Liver (tissue), 9 donors: ENCODE results near the gene ENHO. TPM values are rescaled to one million over a fixed set of nuclear protein-coding genes. Genes with fewer than 3 reads are reported as not detected.
"Not testable (repeated sequence)": the region's sequence is repeated elsewhere in the genome, so short reads cannot be mapped to it uniquely, and the experiment has no call there.

Experiments
- DNase-seq: peaks from one replicate; pipeline ENCODE4 v3.0.0-alpha.2; 2017; ENCODE audit warnings: low spot score
- H3K27ac ChIP-seq, 2 donors: one replicate each; pipeline ENCODE4 v1.7.0; 2013; ENCODE audit warnings: inconsistent platforms in 2 of 2, low read length in 2 of 2, control low read depth in 1 of 2, low read depth in 1 of 2, mild to moderate bottlenecking in 1 of 2
- H3K27me3 ChIP-seq, 4 donors: one replicate each; pipeline versions ENCODE4 v1.6.1 to v1.7.0; 2013; ENCODE audit warnings: low read length in 3 of 4, inconsistent platforms in 1 of 4, mild to moderate bottlenecking in 1 of 4, moderate library complexity in 1 of 4; ENCODE audit not compliant: control insufficient read depth in 4 of 4, insufficient read depth in 4 of 4
- H3K36me3 ChIP-seq, 4 donors: one replicate each; pipeline versions ENCODE4 v1.6.1 to v1.7.0; 2013; ENCODE audit warnings: low read length in 3 of 4, mild to moderate bottlenecking in 3 of 4, low read depth in 1 of 4, moderate library complexity in 1 of 4; ENCODE audit not compliant: control insufficient read depth in 4 of 4, insufficient read depth in 3 of 4
- H3K4me1 ChIP-seq, 4 donors: one replicate each; pipeline versions ENCODE4 v1.6.1 to v1.7.0; 2013; ENCODE audit warnings: low read length in 3 of 4, mild to moderate bottlenecking in 3 of 4, moderate library complexity in 1 of 4; ENCODE audit not compliant: control insufficient read depth in 4 of 4, insufficient read depth in 4 of 4
- H3K4me3 ChIP-seq, 3 donors: one replicate each; pipeline versions ENCODE4 v1.6.1 to v1.7.0; 2013; ENCODE audit warnings: low read length in 3 of 3, control low read depth in 1 of 3, low read depth in 1 of 3, mild to moderate bottlenecking in 1 of 3
- H3K9ac ChIP-seq, 2 donors: one replicate each; pipeline ENCODE4 v1.7.0; 2013; ENCODE audit warnings: low read length in 2 of 2, mild to moderate bottlenecking in 2 of 2, moderate library complexity in 2 of 2, control low read depth in 1 of 2, low read depth in 1 of 2
- H3K9me3 ChIP-seq, 4 donors: one replicate each; pipeline versions ENCODE4 v1.6.1 to v1.7.0; 2013; ENCODE audit warnings: low read length in 3 of 4; ENCODE audit not compliant: control insufficient read depth in 4 of 4
- EGR1 ChIP-seq, 2 donors: IDR thresholded peaks; 2 replicates each; pipeline ENCODE4 v1.6.1; 2016 to 2018; ENCODE audit warnings: antibody characterized with exemption in 2 of 2, low read depth in 2 of 2
- FOXA1 ChIP-seq: IDR thresholded peaks from 2 replicates; pipeline ENCODE4 v1.6.1; 2016; ENCODE audit warnings: antibody characterized with exemption
- GABPA ChIP-seq, 2 donors: IDR thresholded peaks in 1 of 2; conservative IDR thresholded peaks in 1 of 2; 2 replicates each; pipeline ENCODE4 v1.6.1; 2016; ENCODE audit warnings: antibody characterized with exemption in 2 of 2, mild to moderate bottlenecking in 1 of 2, moderate library complexity in 1 of 2
- HNF4A ChIP-seq, 2 donors: conservative IDR thresholded peaks; 2 replicates each; pipeline ENCODE4 v1.6.1; 2016; ENCODE audit warnings: antibody characterized with exemption in 2 of 2, mild to moderate bottlenecking in 2 of 2
- HNF4G ChIP-seq: IDR thresholded peaks from 2 replicates; pipeline ENCODE4 v1.6.1; 2016; ENCODE audit warnings: antibody characterized with exemption
- JUND ChIP-seq, 2 donors: IDR thresholded peaks; 2 replicates each; pipeline ENCODE4 v1.6.1; 2016; ENCODE audit warnings: antibody characterized with exemption in 2 of 2
- RAD21 ChIP-seq, 2 donors: IDR thresholded peaks; 2 replicates each; pipeline ENCODE4 v1.6.1; 2016; ENCODE audit warnings: antibody characterized with exemption in 2 of 2, mild to moderate bottlenecking in 2 of 2
- RXRA ChIP-seq, 2 donors: IDR thresholded peaks; 2 replicates each; pipeline ENCODE4 v1.6.1; 2017 to 2018; ENCODE audit warnings: antibody characterized with exemption in 2 of 2, mild to moderate bottlenecking in 1 of 2
- SP1 ChIP-seq: IDR thresholded peaks from 2 replicates; pipeline ENCODE4 v1.6.1; 2018; ENCODE audit warnings: antibody characterized with exemption, mild to moderate bottlenecking
- WGBS: extraction: QIAGEN DNeasy Blood & Tissue Kit; methylation state at CpG from one replicate; pipeline ENCODE4 v1.1.7; 2013; 5-methylcytosine and 5-hydroxymethylcytosine counted together
- polyA plus RNA-seq, 2 donors: library from polyadenylated mRNA; stranded (reverse) in 1 of 2; unstranded in 1 of 2; fragments of 200-250 nt in 1 of 2; fragments of >200 nt in 1 of 2; fragmentation: Nextera tagmentation in 1 of 2; extraction: Ambion mirVana in 1 of 2; gene quantifications; one replicate each; pipeline versions ENCODE4 v1.2.1 to v1.2.3, GENCODE V29; 2013 to 2015
- total RNA-seq, 2 donors: library from RNA; depleted of rRNA; stranded (reverse); fragments of >200 nt; gene quantifications; one replicate each; pipeline ENCODE4 v1.2.3, GENCODE V29; 2014
- TF ChIP-seq, protein P1 (sequence below): IDR thresholded peaks from 2 replicates; pipeline ENCODE4 v1.6.1; 2016; ENCODE audit warnings: antibody characterized with exemption
- TF ChIP-seq, protein P2 (sequence below): IDR thresholded peaks from 2 replicates; pipeline ENCODE4 v1.6.1; 2016; ENCODE audit warnings: antibody characterized with exemption
- TF ChIP-seq, protein P3 (sequence below): IDR thresholded peaks from 2 replicates; pipeline ENCODE4 v1.6.1; 2016; ENCODE audit warnings: antibody characterized with exemption
- TF ChIP-seq, protein P4 (sequence below): fragments of 150-350 bp; IDR thresholded peaks from 2 replicates; pipeline ENCODE4 v1.5.1; 2017; ENCODE audit warnings: improper control_type of control experiment, low read depth, low read length; ENCODE audit not compliant: missing input control
- donor health status: healthy.
- donor health status: healthy.
- donor health status: healthy.
- donor health status: healthy.
- donor health status: healthy.

ENHO gene
- total and polyA plus RNA-seq, 4 donors, result 0.67 to 9.6 (median 1.9) TPM

DNA sequence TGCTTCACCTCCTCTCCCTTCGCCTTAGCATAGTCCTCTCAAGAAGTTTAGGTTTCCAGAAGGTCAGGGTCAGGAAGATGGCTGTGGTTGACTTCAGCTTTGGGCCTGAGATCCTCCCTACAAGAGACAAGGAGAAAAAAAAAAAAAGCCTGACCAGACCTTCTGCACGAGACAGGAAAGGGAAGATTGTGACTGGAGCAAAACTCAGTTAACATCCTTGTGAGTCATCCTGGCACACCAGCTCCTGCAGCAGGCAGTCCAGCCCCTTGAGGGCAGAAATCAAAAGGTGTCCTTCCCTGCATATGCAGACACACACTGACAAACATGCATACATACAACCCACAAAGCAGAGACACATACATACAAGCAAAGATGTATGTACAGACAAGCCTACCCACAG, 18.0 kb upstream of the ENHO start:
- H3K27ac ChIP-seq, result no peak overlapping the region
- 80% methylated on average over 2 of the region's 2 CpGs for WGBS
- TF ChIP-seq, protein P1, sequence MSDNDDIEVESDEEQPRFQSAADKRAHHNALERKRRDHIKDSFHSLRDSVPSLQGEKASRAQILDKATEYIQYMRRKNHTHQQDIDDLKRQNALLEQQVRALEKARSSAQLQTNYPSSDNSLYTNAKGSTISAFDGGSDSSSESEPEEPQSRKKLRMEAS, result no peak
- no peak for TF ChIP-seq RXRA (IDR thresholded peaks at IDR 0.05)
- no peak for TF ChIP-seq HNF4G
- no peak for TF ChIP-seq RAD21 (IDR thresholded peaks at IDR 0.05)
- no peak for TF ChIP-seq GABPA (IDR thresholded peaks at IDR 0.05 in 1 of 2, conservative IDR thresholded peaks at IDR 0.05 in 1 of 2)
- no peak for TF ChIP-seq FOXA1
- no peaks in the 10 kb centered on the region for H3K36me3 ChIP-seq
- H3K27me3 ChIP-seq, result no peaks in the 10 kb centered on the region
- H3K4me1 ChIP-seq, result peaks cover 7 to 16% (median 11%) of the 10 kb centered on the region in 4 donors
- H3K4me3 ChIP-seq, result no peak overlapping the region
- no peak overlapping the region for H3K9ac ChIP-seq
- H3K9me3 ChIP-seq, result no peaks in the 10 kb centered on the region
- DNase-seq, result no peak

DNA sequence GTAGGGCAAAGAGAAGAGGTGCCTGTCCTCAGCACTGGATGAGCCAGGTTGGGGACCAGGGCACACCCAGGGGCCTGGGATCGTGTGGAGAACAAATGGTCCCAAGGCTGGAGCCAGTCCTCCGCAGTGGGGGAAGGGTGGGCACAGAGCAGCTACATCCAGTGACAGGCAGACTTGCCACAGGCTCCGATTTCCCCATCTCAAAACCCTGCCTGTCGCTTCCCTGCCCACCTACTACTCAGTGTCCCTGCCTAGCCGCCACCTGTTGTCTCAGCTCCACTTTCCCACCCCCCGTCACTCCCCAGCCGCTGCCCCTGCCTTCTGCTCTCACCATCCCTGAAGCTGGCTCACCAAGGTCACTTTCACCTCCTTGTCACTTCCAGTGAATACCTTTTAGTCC, 13.9 kb upstream of the ENHO start:
- DNase-seq, result no peak
- WGBS, result 81% methylated on average over 7 of the region's 7 CpGs
- Histone ChIP-seq H3K36me3 (no peaks in the 10 kb centered on the region), H3K4me3 (no peak overlapping the region), H3K27me3 (no peaks in the 10 kb centered on the region), H3K9ac (no peak overlapping the region), H3K4me1 (peaks cover 0 to 1% (median 0%) of the 10 kb centered on the region in 4 donors), H3K9me3 (no peaks in the 10 kb centered on the region), H3K27ac (no peak overlapping the region)
- TF ChIP-seq JUND (IDR thresholded peaks at IDR 0.05) (no peak), HNF4G (no peak), EGR1 (IDR thresholded peaks at IDR 0.05; ENCODE audit: low read depth in 2 of 2) (no peak), SP1 (no peak), HNF4A (conservative IDR thresholded peaks at IDR 0.05) (no peak)
- TF ChIP-seq, protein P2, sequence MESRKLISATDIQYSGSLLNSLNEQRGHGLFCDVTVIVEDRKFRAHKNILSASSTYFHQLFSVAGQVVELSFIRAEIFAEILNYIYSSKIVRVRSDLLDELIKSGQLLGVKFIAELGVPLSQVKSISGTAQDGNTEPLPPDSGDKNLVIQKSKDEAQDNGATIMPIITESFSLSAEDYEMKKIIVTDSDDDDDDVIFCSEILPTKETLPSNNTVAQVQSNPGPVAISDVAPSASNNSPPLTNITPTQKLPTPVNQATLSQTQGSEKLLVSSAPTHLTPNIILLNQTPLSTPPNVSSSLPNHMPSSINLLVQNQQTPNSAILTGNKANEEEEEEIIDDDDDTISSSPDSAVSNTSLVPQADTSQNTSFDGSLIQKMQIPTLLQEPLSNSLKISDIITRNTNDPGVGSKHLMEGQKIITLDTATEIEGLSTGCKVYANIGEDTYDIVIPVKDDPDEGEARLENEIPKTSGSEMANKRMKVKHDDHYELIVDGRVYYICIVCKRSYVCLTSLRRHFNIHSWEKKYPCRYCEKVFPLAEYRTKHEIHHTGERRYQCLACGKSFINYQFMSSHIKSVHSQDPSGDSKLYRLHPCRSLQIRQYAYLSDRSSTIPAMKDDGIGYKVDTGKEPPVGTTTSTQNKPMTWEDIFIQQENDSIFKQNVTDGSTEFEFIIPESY, result no peak
- TF ChIP-seq, protein P3, sequence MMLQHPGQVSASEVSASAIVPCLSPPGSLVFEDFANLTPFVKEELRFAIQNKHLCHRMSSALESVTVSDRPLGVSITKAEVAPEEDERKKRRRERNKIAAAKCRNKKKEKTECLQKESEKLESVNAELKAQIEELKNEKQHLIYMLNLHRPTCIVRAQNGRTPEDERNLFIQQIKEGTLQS, result no peak
- TF ChIP-seq, protein P4, sequence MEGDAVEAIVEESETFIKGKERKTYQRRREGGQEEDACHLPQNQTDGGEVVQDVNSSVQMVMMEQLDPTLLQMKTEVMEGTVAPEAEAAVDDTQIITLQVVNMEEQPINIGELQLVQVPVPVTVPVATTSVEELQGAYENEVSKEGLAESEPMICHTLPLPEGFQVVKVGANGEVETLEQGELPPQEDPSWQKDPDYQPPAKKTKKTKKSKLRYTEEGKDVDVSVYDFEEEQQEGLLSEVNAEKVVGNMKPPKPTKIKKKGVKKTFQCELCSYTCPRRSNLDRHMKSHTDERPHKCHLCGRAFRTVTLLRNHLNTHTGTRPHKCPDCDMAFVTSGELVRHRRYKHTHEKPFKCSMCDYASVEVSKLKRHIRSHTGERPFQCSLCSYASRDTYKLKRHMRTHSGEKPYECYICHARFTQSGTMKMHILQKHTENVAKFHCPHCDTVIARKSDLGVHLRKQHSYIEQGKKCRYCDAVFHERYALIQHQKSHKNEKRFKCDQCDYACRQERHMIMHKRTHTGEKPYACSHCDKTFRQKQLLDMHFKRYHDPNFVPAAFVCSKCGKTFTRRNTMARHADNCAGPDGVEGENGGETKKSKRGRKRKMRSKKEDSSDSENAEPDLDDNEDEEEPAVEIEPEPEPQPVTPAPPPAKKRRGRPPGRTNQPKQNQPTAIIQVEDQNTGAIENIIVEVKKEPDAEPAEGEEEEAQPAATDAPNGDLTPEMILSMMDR, result no peak

DNA sequence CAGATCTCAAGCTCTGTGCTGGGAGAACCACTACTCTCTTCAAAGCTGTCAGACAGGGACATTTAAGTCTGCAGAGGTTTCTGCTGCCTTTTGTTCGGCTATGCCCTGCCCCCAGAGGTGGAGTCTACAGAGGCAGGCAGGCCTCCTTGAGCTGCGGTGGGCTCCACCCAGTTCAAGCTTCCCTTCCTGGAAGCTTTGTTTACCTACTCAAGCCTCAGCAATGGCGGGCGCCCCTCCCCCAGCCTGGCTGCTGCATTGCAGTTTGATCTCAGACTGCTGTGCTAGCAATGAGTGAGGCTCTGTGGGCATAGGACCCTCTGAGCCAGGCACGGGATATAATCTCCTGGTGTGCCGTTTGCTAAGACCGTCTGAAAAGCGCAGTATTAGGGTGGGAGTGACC, 9.3 kb upstream of the ENHO start:
- 91% methylated on average over 8 of the region's 8 CpGs for WGBS
- not testable (repeated sequence) for H3K4me3 ChIP-seq, H3K9ac ChIP-seq, H3K27me3 ChIP-seq, H3K4me1 ChIP-seq, H3K36me3 ChIP-seq, H3K27ac ChIP-seq, H3K9me3 ChIP-seq, DNase-seq
